Endothelial cell of umbilical vein (primary cell): ENCODE results near the gene ZNF688. TPM values are rescaled to one million over a fixed set of nuclear protein-coding genes. Genes with fewer than 3 reads are reported as not detected.

Source experiments
- BruUV-seq: library from RNA; stranded (reverse); fragments of 400-500 nt; replicated peaks from 2 replicates; lab custom pipeline; 2021; lab: Mats Ljungman, UMichigan
- CTCF ChIA-PET: fragments of 300-600, 350-600 bp; sonication (Branson Sonifier 250); formaldehyde crosslinking; loops from one replicate; lab custom pipeline; 2021; ENCODE audit warnings: antibody characterized with exemption, inconsistent platforms; lab: Charles Lee
- POLR2A ChIA-PET: fragments of 300-600, 350-600 bp; sonication (Branson Sonifier 250); formaldehyde crosslinking; loops from one replicate; lab custom pipeline; 2021; ENCODE audit warnings: antibody characterized with exemption, inconsistent platforms; lab: Charles Lee
- DNase-seq: peaks from one replicate; pipeline ENCODE4 v3.0.0-alpha.2; 2011; ENCODE audit warnings: low read depth, low spot score
- FAIRE-seq: peaks from 2 replicates; lab custom pipeline; 2011; peaks lifted over from hg19 to GRCh38; lab: Jason Lieb, UNC
- H2AFZ ChIP-seq: 2 replicates; pipeline ENCODE4 v1.6.0; 2012; ENCODE audit warnings: low read depth, low read length, control low read depth, inconsistent platforms
- H3K27ac ChIP-seq: 2 replicates; pipeline ENCODE4 v1.5.1; 2011; ENCODE audit warnings: low read depth, mild to moderate bottlenecking, control low read depth, low read length, moderate library complexity; ENCODE audit not compliant: insufficient read depth
- H3K27me3 ChIP-seq, 2 experiments: 2 replicates each; pipeline versions ENCODE4 v1.6.0 to v1.6.1; 2011; ENCODE audit warnings: low read length in 2 of 2, mixed read lengths in 1 of 2; ENCODE audit not compliant: control insufficient read depth in 2 of 2, insufficient read depth in 2 of 2
- H3K36me3 ChIP-seq, 2 experiments: 2 replicates in 1 of 2; 3 replicates in 1 of 2; pipeline ENCODE4 v1.5.1; 2011; ENCODE audit warnings: low read length in 2 of 2, mild to moderate bottlenecking in 1 of 2, moderate library complexity in 1 of 2; ENCODE audit not compliant: control insufficient read depth in 2 of 2, insufficient read depth in 2 of 2; ENCODE audit errors: extremely low read depth in 1 of 2
- H3K4me1 ChIP-seq: 3 replicates; pipeline ENCODE4 v1.5.1; 2011; ENCODE audit warnings: mild to moderate bottlenecking, low read length; ENCODE audit not compliant: control insufficient read depth, insufficient read depth; ENCODE audit errors: extremely low read depth
- H3K4me2 ChIP-seq: 2 replicates; pipeline ENCODE4 v1.6.1; 2011; ENCODE audit warnings: low read length, control low read depth, mixed read lengths; ENCODE audit not compliant: insufficient read depth
- H3K4me3 ChIP-seq, 3 experiments: fragments of 200-600 bp in 1 of 3; sonication (generic), shearing (Covaris generic) in 1 of 3; replicated peaks in 1 of 3; 2 replicates each; pipeline ENCODE4 v1.5.1; 2011 to 2016; ENCODE audit warnings: control low read depth in 3 of 3, low read length in 3 of 3, mild to moderate bottlenecking in 2 of 3, inconsistent platforms in 1 of 3, low read depth in 1 of 3, moderate library complexity in 1 of 3; ENCODE audit not compliant: insufficient read depth in 1 of 3
- H3K79me2 ChIP-seq: 2 replicates; pipeline ENCODE4 v1.6.0; 2012; ENCODE audit warnings: low read length, inconsistent platforms; ENCODE audit not compliant: control insufficient read depth, insufficient read depth
- H3K9ac ChIP-seq: replicated peaks from 2 replicates; pipeline ENCODE3; 2011; ENCODE audit warnings: low read length, control low read depth; ENCODE audit not compliant: insufficient read depth; ENCODE audit errors: extremely low read depth
- H3K9me1 ChIP-seq: replicated peaks from 3 replicates; pipeline ENCODE4 v1.6.0; 2011; ENCODE audit warnings: mild to moderate bottlenecking, low read length; ENCODE audit not compliant: control insufficient read depth, insufficient read depth; ENCODE audit errors: extremely low read depth
- H3K9me3 ChIP-seq: replicated peaks from 2 replicates; pipeline ENCODE4 v1.5.1; 2012; ENCODE audit warnings: low read length, inconsistent platforms; ENCODE audit not compliant: control insufficient read depth, insufficient read depth
- H4K20me1 ChIP-seq: replicated peaks from 2 replicates; pipeline ENCODE3; 2011; ENCODE audit warnings: mild to moderate bottlenecking, low read length; ENCODE audit not compliant: control insufficient read depth, insufficient read depth; ENCODE audit errors: extremely low read depth
- EZH2 ChIP-seq: IDR thresholded peaks from 2 replicates; pipeline ENCODE4 v1.6.1; 2012; ENCODE audit warnings: borderline replicate concordance, low read depth, mild to moderate bottlenecking, moderate library complexity, low read length, inconsistent platforms; ENCODE audit not compliant: severe bottlenecking
- FOS ChIP-seq: IDR thresholded peaks from 2 replicates; pipeline ENCODE4 v1.6.1; 2011; ENCODE audit warnings: mild to moderate bottlenecking, low read length, moderate library complexity, borderline replicate concordance; ENCODE audit not compliant: insufficient read depth
- GATA2 ChIP-seq: IDR thresholded peaks from 2 replicates; pipeline ENCODE4 v1.7.0; 2011; ENCODE audit warnings: low read depth, mild to moderate bottlenecking, moderate library complexity, mixed read lengths, low read length; ENCODE audit not compliant: insufficient read length, insufficient read depth
- JUN ChIP-seq: IDR thresholded peaks from 2 replicates; pipeline ENCODE4 v1.6.1; 2011; ENCODE audit warnings: borderline replicate concordance, low read depth; ENCODE audit not compliant: insufficient read length, insufficient read depth
- MYC ChIP-seq: IDR thresholded peaks from one replicate; pipeline ENCODE4 v1.6.1; 2011; ENCODE audit warnings: mild to moderate bottlenecking, low read depth, low read length
- POLR2A ChIP-seq: IDR thresholded peaks from 2 replicates; pipeline ENCODE4 v1.6.1; 2012; ENCODE audit warnings: low read depth, mild to moderate bottlenecking, control low read depth, low read length
- POLR2AphosphoS5 ChIP-seq: IDR thresholded peaks from 2 replicates; pipeline ENCODE4 v1.6.1; 2012; ENCODE audit warnings: low read depth, mild to moderate bottlenecking, control low read depth, low read length, moderate library complexity; ENCODE audit not compliant: insufficient read depth
- dilution Hi-C: fragments of 300-500 bp; cut with MboI; formaldehyde crosslinking; loops from one replicate; pipeline ENCODE4 v1.15.0; 2019; ENCODE audit warnings: low sequenced_read_pairs; ENCODE audit not compliant: extremely low pct_ligation_motif_present
- intact Hi-C: fragments of 100-400 bp; cut with micrococcal nuclease; formaldehyde crosslinking; loops from one replicate; pipeline ENCODE4 v1.10.0; 2022
- polyA plus RNA-seq, 4 experiments: library from polyadenylated mRNA; depleted of rRNA in 3 of 4; stranded (reverse) in 3 of 4; unstranded in 1 of 4; fragments of >200 nt; gene quantifications; 2 replicates each; pipeline versions ENCODE4 v1.2.1 to v1.2.3, GENCODE V29; 2011 to 2012; ENCODE audit warnings: missing spikeins in 1 of 4
- total RNA-seq: library from RNA; stranded (reverse); gene quantifications from 2 replicates; pipeline ENCODE4 v1.2.3, GENCODE V29; 2021
- TF ChIP-seq, protein P1 (sequence below), 2 donors: IDR thresholded peaks; 1 replicate in 1 of 2; 2 replicates in 1 of 2; pipeline ENCODE4 v1.5.1; 2011; ENCODE audit warnings: low read length in 2 of 2, mild to moderate bottlenecking in 2 of 2, moderate library complexity in 2 of 2, control low read depth in 1 of 2, inconsistent platforms in 1 of 2, low read depth in 1 of 2; ENCODE audit not compliant: insufficient read depth in 1 of 2; ENCODE audit errors: extremely low read depth in 1 of 2
- TF ChIP-seq, protein P2 (sequence below): IDR thresholded peaks from 2 replicates; pipeline ENCODE4 v1.6.1; 2011; ENCODE audit not compliant: insufficient read depth, insufficient read length

Gene ZNF688
- total and polyA plus RNA-seq, 2 donors (not counting 3 experiments of a cell fraction or from before 2014, with no cell fraction given): 5.4 to 10.9 TPM

DNA sequence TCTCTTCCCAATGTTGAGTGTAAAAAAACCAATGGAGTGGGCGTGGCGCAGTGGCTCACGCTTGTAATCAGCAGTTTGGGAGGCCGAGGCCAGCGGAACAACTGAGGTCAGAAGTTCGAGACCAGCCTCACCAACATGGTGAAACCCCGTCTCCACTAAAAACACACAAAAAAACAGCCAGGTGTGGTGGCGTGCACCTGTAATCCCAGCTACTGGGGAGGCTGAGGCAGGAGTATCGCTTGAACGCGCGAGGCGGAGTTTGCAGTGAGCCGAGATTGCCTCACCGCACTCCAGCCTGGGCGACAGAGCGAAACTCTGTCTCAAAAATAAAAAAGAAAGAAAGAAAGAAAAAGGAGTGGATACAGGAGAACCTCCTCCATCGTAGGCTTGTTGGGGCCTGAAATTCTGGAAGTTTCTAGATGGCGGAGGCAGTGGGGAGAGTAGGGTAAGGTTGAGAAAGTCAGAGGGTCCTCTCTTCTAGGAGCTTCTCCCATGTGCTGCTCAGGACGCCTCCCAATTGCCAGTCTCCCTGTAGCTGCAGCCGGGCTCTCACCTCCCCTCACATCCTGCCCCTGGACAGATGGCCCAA, 12.6 kb downstream of the ZNF688 start:
- ChIA-PET POLR2A (interaction anchor here (0.6 to 2.2 kb wide), 6 partner anchors 13 to 129 kb away, joined by 3 to 13 read pairs (median 4); partner anchors contain the start of genes DCTPP1, ZNF688 and ZNF747), CTCF (interaction anchor here (0.8 to 2.6 kb wide), 11 partner anchors 13 to 150 kb away, joined by 3 to 27 read pairs (median 5); partner anchors contain the start of genes DCTPP1, ZNF688, ZNF689 and ZNF747)
- TF ChIP-seq MYC (no peak), JUN (no peak), GATA2 (no peak), EZH2 (no peak), POLR2AphosphoS5 (no peak), FOS (no peak), POLR2A (no peak)
- TF ChIP-seq, protein P1, sequence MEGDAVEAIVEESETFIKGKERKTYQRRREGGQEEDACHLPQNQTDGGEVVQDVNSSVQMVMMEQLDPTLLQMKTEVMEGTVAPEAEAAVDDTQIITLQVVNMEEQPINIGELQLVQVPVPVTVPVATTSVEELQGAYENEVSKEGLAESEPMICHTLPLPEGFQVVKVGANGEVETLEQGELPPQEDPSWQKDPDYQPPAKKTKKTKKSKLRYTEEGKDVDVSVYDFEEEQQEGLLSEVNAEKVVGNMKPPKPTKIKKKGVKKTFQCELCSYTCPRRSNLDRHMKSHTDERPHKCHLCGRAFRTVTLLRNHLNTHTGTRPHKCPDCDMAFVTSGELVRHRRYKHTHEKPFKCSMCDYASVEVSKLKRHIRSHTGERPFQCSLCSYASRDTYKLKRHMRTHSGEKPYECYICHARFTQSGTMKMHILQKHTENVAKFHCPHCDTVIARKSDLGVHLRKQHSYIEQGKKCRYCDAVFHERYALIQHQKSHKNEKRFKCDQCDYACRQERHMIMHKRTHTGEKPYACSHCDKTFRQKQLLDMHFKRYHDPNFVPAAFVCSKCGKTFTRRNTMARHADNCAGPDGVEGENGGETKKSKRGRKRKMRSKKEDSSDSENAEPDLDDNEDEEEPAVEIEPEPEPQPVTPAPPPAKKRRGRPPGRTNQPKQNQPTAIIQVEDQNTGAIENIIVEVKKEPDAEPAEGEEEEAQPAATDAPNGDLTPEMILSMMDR (IDR thresholded peaks at IDR 0.05; ENCODE audit: extremely low read depth in 1 of 2, insufficient read depth in 1 of 2, low read depth in 1 of 2, low read length in 2 of 2): no peak
- TF ChIP-seq, protein P2, sequence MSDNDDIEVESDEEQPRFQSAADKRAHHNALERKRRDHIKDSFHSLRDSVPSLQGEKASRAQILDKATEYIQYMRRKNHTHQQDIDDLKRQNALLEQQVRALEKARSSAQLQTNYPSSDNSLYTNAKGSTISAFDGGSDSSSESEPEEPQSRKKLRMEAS: no peak
- Histone ChIP-seq H3K4me1 (peaks cover 12% of the 10 kb centered on the region), H3K4me3 (no peak overlapping the region), H3K36me3 (peaks cover 3 to 9% of the 10 kb centered on the region in 2 experiments), H3K79me2 (peaks cover 21% of the 10 kb centered on the region), H3K9me3 (no peaks in the 10 kb centered on the region), H3K27me3 (no peaks in the 10 kb centered on the region), H3K4me2 (peak overlapping the region; percentile 1), H2AFZ (peak overlapping the region; percentile 21), H3K27ac (peak overlapping the region; percentile 7), H4K20me1 (no peaks in the 10 kb centered on the region), H3K9me1 (no peaks in the 10 kb centered on the region), H3K9ac (peak overlapping the region; percentile 16)
- no peak for DNase-seq
- BruUV-seq: TSS peak; percentile 79
- FAIRE-seq: no peak
- dilution Hi-C loops: no loop called here
- intact Hi-C loops: loop anchor here (1.0 kb wide), 4 partner anchors 13 to 32 kb away; partner anchors contain the start of gene ZNF785
